HepG2 (cell line): ENCODE measurements around the gene SLC22A23. TPM values are rescaled to one million over a fixed set of nuclear protein-coding genes. Genes with fewer than 3 reads are reported as not detected.

Experiments
- CHCHD3 ChIP-seq: sonication (generic); formaldehyde crosslinking; IDR thresholded peaks from 2 replicates; pipeline ENCODE4 v1.8.0; 2022; ENCODE audit warnings: mild to moderate bottlenecking, missing genetic modification reagents, moderate library complexity
- CHD2 ChIP-seq: IDR thresholded peaks from 2 replicates; pipeline ENCODE4 v1.6.1; 2011; ENCODE audit warnings: low read depth, low read length, improper control_type of control experiment
- FOXJ3 ChIP-seq: sonication (generic); formaldehyde crosslinking; IDR thresholded peaks from 2 replicates; pipeline ENCODE4 v1.4.0; 2020; ENCODE audit warnings: missing genetic modification reagents, mild to moderate bottlenecking, borderline replicate concordance
- GATAD1 ChIP-seq: IDR thresholded peaks from 2 replicates; pipeline ENCODE4 v1.6.1; 2016; ENCODE audit warnings: missing genetic modification reagents, missing compliant biosample characterization
- HINFP ChIP-seq: sonication (generic); formaldehyde crosslinking; IDR thresholded peaks from 2 replicates; pipeline ENCODE4 v1.4.0; 2020; ENCODE audit warnings: low read depth, mild to moderate bottlenecking, missing genetic modification reagents
- HIVEP1 ChIP-seq: sonication (generic); formaldehyde crosslinking; IDR thresholded peaks from 2 replicates; pipeline ENCODE4 v1.4.0; 2020; ENCODE audit warnings: mild to moderate bottlenecking, missing genetic modification reagents
- HOXA5 ChIP-seq: sonication (generic); formaldehyde crosslinking; IDR thresholded peaks from 2 replicates; pipeline ENCODE4 v1.4.0; 2020; ENCODE audit warnings: missing genetic modification reagents
- IKZF4 ChIP-seq: sonication (generic); formaldehyde crosslinking; IDR thresholded peaks from 2 replicates; pipeline ENCODE4 v1.5.1; 2020; ENCODE audit warnings: borderline replicate concordance, mild to moderate bottlenecking, low read depth, missing genetic modification reagents; ENCODE audit errors: not compliant biosample characterization
- JUN ChIP-seq: sonication (generic); formaldehyde crosslinking; IDR thresholded peaks from 2 replicates; pipeline ENCODE4 v1.4.0; 2020; ENCODE audit warnings: mild to moderate bottlenecking, missing genetic modification reagents
- KDM2A ChIP-seq: sonication (generic); formaldehyde crosslinking; IDR thresholded peaks from 2 replicates; pipeline ENCODE4 v1.4.0; 2020; ENCODE audit warnings: low read depth, missing genetic modification reagents, borderline replicate concordance
- MEIS1 ChIP-seq: sonication (generic); formaldehyde crosslinking; IDR thresholded peaks from 2 replicates; pipeline ENCODE4 v1.9.0; 2021; ENCODE audit warnings: mild to moderate bottlenecking, missing genetic modification reagents, moderate library complexity, borderline replicate concordance
- NFYC ChIP-seq: IDR thresholded peaks from 2 replicates; pipeline ENCODE4 v1.6.1; 2016; ENCODE audit warnings: missing genetic modification reagents, missing compliant biosample characterization
- SOX6 ChIP-seq, 2 experiments: fragments of 450-650 bp in 1 of 2; sonication (generic) in 1 of 2; formaldehyde crosslinking in 1 of 2; IDR thresholded peaks; 2 replicates each; pipeline versions ENCODE4 v1.4.0 to v1.6.1; 2017 to 2020; ENCODE audit warnings: antibody characterized with exemption in 1 of 2, mild to moderate bottlenecking in 1 of 2, missing genetic modification reagents in 1 of 2
- SRSF1 ChIP-seq: fragments of 200-400 bp; formaldehyde crosslinking; optimal IDR thresholded peaks from 2 replicates; pipeline ENCODE3; 2017; ENCODE audit warnings: mild to moderate bottlenecking, low read depth, low read length, moderate library complexity
- THAP7 ChIP-seq: sonication (generic); formaldehyde crosslinking; IDR thresholded peaks from 2 replicates; pipeline ENCODE4 v1.8.1; 2023; ENCODE audit warnings: mild to moderate bottlenecking, missing genetic modification reagents
- ZBTB25 ChIP-seq: IDR thresholded peaks from 2 replicates; pipeline ENCODE4 v1.6.1; 2018; ENCODE audit warnings: missing genetic modification reagents
- ZNF468 ChIP-seq: sonication (generic); formaldehyde crosslinking; IDR thresholded peaks from 2 replicates; pipeline ENCODE4 v1.8.0; 2022; ENCODE audit warnings: mild to moderate bottlenecking, moderate library complexity, missing genetic modification reagents
- ZNF569 ChIP-seq: sonication (generic); formaldehyde crosslinking; IDR thresholded peaks from 2 replicates; pipeline ENCODE4 v1.5.0; 2020; ENCODE audit warnings: mild to moderate bottlenecking, missing genetic modification reagents, moderate library complexity, borderline replicate concordance
- ZNF773 ChIP-seq: sonication (generic); formaldehyde crosslinking; IDR thresholded peaks from 2 replicates; pipeline ENCODE4 v1.4.0; 2020; ENCODE audit warnings: missing genetic modification reagents, borderline replicate concordance
- ZNF792 ChIP-seq: IDR thresholded peaks from 2 replicates; pipeline ENCODE4 v1.6.1; 2016
- polyA plus RNA-seq, 8 experiments: library from polyadenylated mRNA; depleted of rRNA in 3 of 8; stranded (reverse) in 7 of 8; unstranded in 1 of 8; fragments of >200 nt; fragmentation: Illumina TruSeq in 4 of 8; extraction: Trizol in 4 of 8; gene quantifications; 2 replicates each; pipeline versions ENCODE4 v1.2.1 to v1.2.3, GENCODE V29; 2011 to 2016; ENCODE audit warnings: low read depth in 4 of 8, missing spikeins in 1 of 8, mixed read lengths in 1 of 8; ENCODE audit not compliant: insufficient read depth in 1 of 8
- total RNA-seq, 5 experiments: library from RNA; depleted of rRNA; stranded (reverse); fragments of >200 nt; fragmentation: Illumina TruSeq; extraction: Trizol; gene quantifications; 2 replicates each; pipeline ENCODE4 v1.2.3, GENCODE V29; 2016; ENCODE audit warnings: low read depth in 1 of 5
- TF ChIP-seq, protein P1 (sequence below): sonication (generic); formaldehyde crosslinking; IDR thresholded peaks from 2 replicates; pipeline ENCODE4 v1.8.0; 2023; ENCODE audit warnings: mild to moderate bottlenecking, missing genetic modification reagents
- TF ChIP-seq, protein P2 (sequence below): sonication (generic); formaldehyde crosslinking; IDR thresholded peaks from 2 replicates; pipeline ENCODE4 v1.4.0; 2020; ENCODE audit warnings: missing genetic modification reagents

SLC22A23 gene
- total and polyA plus RNA-seq, 2 of the 13 experiments (the other 11 are each of a cell fraction or from before 2014, with no cell fraction given): 11.8 to 17.5 TPM

DNA sequence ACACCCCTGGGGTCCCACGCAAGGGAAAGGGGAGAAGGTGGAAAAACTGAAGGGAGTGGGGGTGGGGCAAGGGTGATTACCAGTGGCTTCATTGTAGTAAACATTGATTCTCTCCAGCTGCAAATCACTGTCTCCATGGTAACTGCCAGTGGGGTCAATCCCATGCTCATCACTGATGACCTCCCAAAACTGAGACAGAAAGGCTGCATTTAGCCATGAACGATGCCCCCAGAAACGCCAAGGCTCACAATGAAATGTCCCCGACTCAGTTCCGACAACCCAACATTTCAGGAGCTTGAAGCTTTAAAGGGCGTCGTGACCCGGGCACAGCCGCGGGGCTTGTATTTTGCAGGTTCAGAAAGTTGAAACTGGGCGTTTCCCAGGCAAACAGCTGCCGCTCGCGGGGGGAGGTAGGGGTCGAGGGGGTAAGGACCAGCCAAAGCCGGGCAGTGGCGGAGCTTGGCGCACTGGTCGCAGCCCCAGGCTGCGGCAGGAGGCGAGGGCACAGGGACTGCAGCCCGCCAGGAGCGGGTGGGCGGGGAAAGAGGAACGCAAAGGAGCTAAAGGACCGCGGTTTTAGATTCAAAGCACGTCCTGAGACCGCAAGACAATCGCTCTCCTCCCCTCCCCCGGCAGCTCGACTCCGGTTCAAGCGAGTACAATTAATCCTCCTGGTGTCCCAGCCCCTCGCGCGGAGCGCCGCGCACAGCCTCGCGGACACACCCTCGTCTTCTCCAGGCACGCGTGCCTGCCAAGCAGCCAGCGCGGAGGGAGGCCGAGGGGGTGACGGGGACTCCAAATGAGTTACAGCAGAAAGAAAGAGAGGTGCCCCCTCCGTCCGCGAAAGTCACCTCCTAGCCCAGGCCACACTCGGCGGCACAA is 230.1 kb downstream of the SLC22A23 start (continued):
- TF ChIP-seq ZBTB25 (CRISPR knock-in tag) (no peak), MEIS1 (CRISPR knock-in tag) (no peak), HIVEP1 (CRISPR knock-in tag) (no peak), ZNF792 (CRISPR knock-in tag) (no peak), SRSF1 (no peak), NFYC (CRISPR knock-in tag) (no peak), SOX6 (IDR thresholded peaks at IDR 0.05) (no peak), SOX6 (CRISPR knock-in tag; IDR thresholded peaks at IDR 0.05) (no peak), CHD2 (no peak), ZNF468 (CRISPR knock-in tag) (no peak), CHCHD3 (CRISPR knock-in tag) (no peak), HOXA5 (CRISPR knock-in tag) (no peak), FOXJ3 (CRISPR knock-in tag) (no peak), HINFP (CRISPR knock-in tag) (peak; percentile 75; the same call in 1 of the 2 replicates), THAP7 (CRISPR knock-in tag) (no peak), ZNF773 (CRISPR knock-in tag) (no peak), JUN (no peak), ZNF569 (CRISPR knock-in tag) (no peak), KDM2A (CRISPR knock-in tag) (0 out of 2 replicates have a peak, but pooled peaks have one; percentile 54), IKZF4 (CRISPR knock-in tag) (no peak), GATAD1 (CRISPR knock-in tag) (no peak)
- TF ChIP-seq, protein P1, sequence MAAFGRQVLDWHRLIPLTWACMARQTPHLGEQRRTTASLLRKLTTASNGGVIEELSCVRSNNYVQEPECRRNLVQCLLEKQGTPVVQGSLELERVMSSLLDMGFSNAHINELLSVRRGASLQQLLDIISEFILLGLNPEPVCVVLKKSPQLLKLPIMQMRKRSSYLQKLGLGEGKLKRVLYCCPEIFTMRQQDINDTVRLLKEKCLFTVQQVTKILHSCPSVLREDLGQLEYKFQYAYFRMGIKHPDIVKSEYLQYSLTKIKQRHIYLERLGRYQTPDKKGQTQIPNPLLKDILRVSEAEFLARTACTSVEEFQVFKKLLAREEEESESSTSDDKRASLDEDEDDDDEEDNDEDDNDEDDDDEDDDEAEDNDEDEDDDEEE (CRISPR knock-in tag): no peak; the same call in 1 of the 2 replicates
- TF ChIP-seq, protein P2, sequence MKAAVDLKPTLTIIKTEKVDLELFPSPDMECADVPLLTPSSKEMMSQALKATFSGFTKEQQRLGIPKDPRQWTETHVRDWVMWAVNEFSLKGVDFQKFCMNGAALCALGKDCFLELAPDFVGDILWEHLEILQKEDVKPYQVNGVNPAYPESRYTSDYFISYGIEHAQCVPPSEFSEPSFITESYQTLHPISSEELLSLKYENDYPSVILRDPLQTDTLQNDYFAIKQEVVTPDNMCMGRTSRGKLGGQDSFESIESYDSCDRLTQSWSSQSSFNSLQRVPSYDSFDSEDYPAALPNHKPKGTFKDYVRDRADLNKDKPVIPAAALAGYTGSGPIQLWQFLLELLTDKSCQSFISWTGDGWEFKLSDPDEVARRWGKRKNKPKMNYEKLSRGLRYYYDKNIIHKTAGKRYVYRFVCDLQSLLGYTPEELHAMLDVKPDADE (CRISPR knock-in tag): no peak
